Activated T-helper 2 cell treated with anti-CD3 and anti-CD28 coated beads, Interferon-gamma antibody, Interleukin-2, Interleukin-4, amounts not matched to agents 10 μg/mL and 5 μg/mL and 100 μg/mL, durations not matched to agents 14 hours and 24 hours and 36 hours (primary cell): ENCODE measurements around the gene SUPT20H. TPM values are rescaled to one million over a fixed set of nuclear protein-coding genes. Genes with fewer than 3 reads are reported as not detected.

ENCODE experiments used
- DNase-seq: peaks from one replicate; pipeline ENCODE4 v3.0.0; 2021; ENCODE audit warnings: low spot score
- H3K27ac Mint-ChIP-seq: one replicate; pipeline ENCODE4 v1.8.0; 2021; ENCODE audit warnings: mixed read lengths
- H3K27me3 Mint-ChIP-seq: one replicate; pipeline ENCODE4 v1.8.0; 2021; ENCODE audit warnings: low read depth, mixed read lengths
- H3K36me3 Mint-ChIP-seq: one replicate; pipeline ENCODE4 v1.8.0; 2021; ENCODE audit warnings: low read depth, mixed read lengths
- H3K4me1 Mint-ChIP-seq: one replicate; pipeline ENCODE4 v1.8.0; 2021; ENCODE audit warnings: low read depth, mixed read lengths
- H3K4me3 Mint-ChIP-seq: one replicate; pipeline ENCODE4 v1.8.0; 2021; ENCODE audit warnings: low read depth, mild to moderate bottlenecking, moderate library complexity, mixed read lengths
- H3K9me3 Mint-ChIP-seq: one replicate; pipeline ENCODE4 v1.8.0; 2021; ENCODE audit warnings: mixed read lengths
- intact Hi-C: fragments of 100-400 bp; cut with micrococcal nuclease; formaldehyde crosslinking; loops from one replicate; pipeline ENCODE4 v1.15.1; 2023
- total RNA-seq: library from RNA; stranded (reverse); gene quantifications from 2 replicates; pipeline ENCODE4 v1.2.3, GENCODE V29; 2022

Gene SUPT20H
- total RNA-seq, 1 donor from 2014 or later: 75.8 TPM

DNA sequence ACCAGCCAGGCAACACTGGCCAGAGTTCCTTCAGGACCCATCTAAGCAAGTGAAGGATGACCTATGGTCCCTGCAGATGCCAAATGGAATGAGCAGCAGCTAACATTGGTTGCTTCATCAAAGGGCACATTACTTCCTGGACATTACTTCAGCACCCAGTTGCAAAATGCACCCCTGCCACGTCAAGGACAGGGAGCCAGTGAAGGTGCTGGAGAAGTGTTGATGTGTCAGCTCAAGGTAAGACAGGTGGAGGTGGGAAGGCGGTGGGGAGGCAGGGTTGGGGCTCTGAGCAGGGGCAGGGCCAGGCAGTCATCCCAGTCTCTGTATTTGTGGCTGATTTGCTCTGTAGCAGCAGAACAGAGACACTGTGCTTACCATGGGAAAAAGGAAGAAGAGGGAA lies 31.4 kb upstream of the SUPT20H start:
- no peak overlapping the region for H3K27ac Mint-ChIP-seq
- intact Hi-C loops: no loop called here
- no peaks in the 10 kb centered on the region for H3K4me1 Mint-ChIP-seq
- H3K36me3 Mint-ChIP-seq: no peaks in the 10 kb centered on the region
- H3K9me3 Mint-ChIP-seq: no peaks in the 10 kb centered on the region
- H3K4me3 Mint-ChIP-seq: no peak overlapping the region
- peaks cover 3% of the 10 kb centered on the region for H3K27me3 Mint-ChIP-seq
- no peak for DNase-seq

DNA sequence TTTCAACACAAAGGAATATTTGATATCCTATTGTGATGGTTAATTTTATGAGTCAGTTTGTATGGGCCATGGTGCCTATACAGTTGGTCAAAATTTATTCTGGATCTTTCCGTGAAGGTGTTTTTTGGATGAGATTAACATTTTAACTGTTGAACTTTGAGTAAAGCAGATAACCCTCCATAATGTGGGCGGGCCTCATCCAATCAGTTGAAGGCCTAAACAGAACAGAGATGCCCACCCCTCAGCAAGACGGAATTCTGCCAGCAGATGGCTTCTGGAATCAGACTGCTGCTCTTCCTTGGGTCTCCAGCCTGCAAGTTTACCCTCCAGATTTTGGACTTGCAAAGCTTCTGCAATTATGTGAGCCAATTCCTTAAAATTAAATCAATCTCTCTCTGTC lies 30.0 kb upstream of the SUPT20H start:
- intact Hi-C loops: no loop called here
- Mint-ChIP-seq H3K27ac (no peak overlapping the region), H3K27me3 (peaks cover 3% of the 10 kb centered on the region), H3K4me3 (no peak overlapping the region), H3K4me1 (no peaks in the 10 kb centered on the region), H3K9me3 (no peaks in the 10 kb centered on the region), H3K36me3 (no peaks in the 10 kb centered on the region)
- no peak for DNase-seq

DNA sequence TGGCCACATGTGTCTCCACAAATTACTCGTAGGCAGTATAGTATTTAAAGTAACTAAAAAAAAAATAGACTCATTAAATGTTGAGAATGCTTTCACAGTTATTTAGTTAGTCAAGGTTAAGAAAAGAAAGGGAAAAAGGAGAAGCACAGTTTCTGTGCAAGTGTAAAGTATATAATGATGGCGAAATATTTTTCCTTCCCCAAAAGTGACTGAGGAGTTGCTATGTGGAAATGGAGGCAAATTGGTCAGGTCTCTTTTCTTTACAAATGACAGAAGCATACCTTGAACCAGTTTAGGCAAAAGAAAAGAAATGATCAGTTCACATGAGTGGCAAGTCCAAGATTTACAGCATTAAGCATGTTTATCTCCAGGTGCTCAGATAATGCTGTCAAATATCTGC lies 28.0 kb upstream of the SUPT20H start:
- Mint-ChIP-seq H3K4me3 (no peak overlapping the region), H3K27ac (no peak overlapping the region), H3K27me3 (peaks cover 5% of the 10 kb centered on the region), H3K9me3 (no peaks in the 10 kb centered on the region), H3K4me1 (no peaks in the 10 kb centered on the region), H3K36me3 (no peaks in the 10 kb centered on the region)
- DNase-seq: no peak
- intact Hi-C loops: no loop called here

DNA sequence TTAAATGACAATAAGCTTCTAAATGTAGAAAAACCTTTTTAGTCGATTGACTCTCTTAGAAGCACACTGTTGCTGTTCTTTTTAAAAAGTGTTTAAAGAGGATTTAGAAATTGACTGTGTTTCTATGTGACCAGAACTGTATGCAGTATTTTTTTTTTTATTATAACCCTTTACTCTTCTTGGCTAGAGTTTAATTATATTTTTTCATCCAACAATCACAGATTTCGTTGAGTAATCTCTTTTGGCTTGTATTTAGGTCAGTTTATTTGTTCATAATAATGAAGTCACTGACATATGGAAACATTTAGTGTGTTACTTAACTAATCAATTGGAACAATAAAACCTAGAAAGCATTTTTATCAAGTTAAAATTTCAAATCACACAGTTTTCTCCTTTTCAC lies 26.1 kb upstream of the SUPT20H start:
- intact Hi-C loops: no loop called here
- DNase-seq: no peak
- Mint-ChIP-seq H3K36me3 (no peaks in the 10 kb centered on the region), H3K27ac (no peak overlapping the region), H3K9me3 (no peaks in the 10 kb centered on the region), H3K27me3 (peaks cover 8% of the 10 kb centered on the region), H3K4me3 (no peak overlapping the region), H3K4me1 (no peaks in the 10 kb centered on the region)

DNA sequence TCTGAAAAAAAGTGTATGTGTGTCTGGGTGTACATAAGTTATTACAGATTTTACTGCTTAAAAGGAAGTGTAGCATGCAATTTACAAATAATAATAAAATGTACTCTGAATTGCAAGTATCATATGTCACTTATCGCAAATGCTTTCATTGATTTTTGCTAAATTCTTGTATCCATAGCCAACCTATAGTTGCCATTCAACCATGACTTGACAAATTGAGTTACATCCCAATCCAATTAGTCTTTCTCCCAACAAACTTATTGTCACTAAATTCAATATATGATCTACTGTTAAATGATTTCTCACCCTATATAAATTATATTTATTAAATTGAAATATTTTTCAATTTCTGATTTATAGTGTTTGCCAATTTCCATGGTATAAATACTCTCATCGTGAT lies 17.3 kb upstream of the SUPT20H start:
- H3K9me3 Mint-ChIP-seq: no peaks in the 10 kb centered on the region
- H3K4me3 Mint-ChIP-seq: no peak overlapping the region
- H3K27ac Mint-ChIP-seq: no peak overlapping the region
- peaks cover 6% of the 10 kb centered on the region for H3K27me3 Mint-ChIP-seq
- H3K36me3 Mint-ChIP-seq: no peaks in the 10 kb centered on the region
- H3K4me1 Mint-ChIP-seq: no peaks in the 10 kb centered on the region
- intact Hi-C loops: no loop called here
- DNase-seq: no peak

DNA sequence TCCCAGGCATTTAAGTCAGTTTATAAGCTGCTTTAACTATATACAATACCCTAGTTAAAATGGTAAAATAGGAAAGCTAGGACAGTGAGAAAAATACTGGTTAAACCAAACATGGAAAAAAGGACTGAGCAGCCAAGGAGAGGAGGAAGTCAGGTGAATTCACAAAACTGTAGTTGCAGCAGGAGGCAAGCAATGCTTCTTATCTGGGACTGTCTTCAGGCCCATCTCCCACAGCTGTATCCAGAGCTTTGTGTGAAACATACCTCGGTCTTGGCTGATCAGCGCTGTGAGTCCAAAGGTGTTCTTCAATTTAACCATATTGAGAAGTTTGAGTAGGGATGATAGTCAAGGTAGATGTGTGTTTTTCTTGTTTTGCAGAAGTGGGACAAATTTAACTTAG lies 15.7 kb upstream of the SUPT20H start:
- Mint-ChIP-seq H3K4me3 (no peak overlapping the region), H3K36me3 (no peaks in the 10 kb centered on the region), H3K4me1 (no peaks in the 10 kb centered on the region), H3K9me3 (no peaks in the 10 kb centered on the region), H3K27ac (no peak overlapping the region), H3K27me3 (peaks cover 3% of the 10 kb centered on the region)
- DNase-seq: no peak
- intact Hi-C loops: no loop called here

DNA sequence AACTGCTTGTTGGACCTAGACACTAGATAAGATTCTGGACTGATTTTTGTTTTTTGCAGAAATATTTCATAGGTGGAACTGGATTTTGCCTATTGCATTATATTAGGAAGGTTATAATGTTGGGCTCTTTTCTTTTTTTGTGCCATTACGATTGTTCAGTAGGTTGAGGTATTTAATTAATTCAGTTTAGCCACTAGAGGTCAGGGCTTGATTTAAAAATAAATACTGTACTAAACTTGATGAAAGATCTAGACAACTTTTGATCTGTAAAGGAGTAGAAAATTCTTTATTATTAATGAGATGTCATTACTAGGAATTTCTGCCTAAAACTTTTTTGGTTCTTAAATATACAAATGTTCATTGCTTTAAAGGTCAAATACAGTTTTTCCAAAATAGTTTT lies 15.2 kb upstream of the SUPT20H start:
- intact Hi-C loops: no loop called here
- no peak overlapping the region for H3K27ac Mint-ChIP-seq
- no peak for DNase-seq
- no peaks in the 10 kb centered on the region for H3K36me3 Mint-ChIP-seq
- no peak overlapping the region for H3K4me3 Mint-ChIP-seq
- no peaks in the 10 kb centered on the region for H3K4me1 Mint-ChIP-seq
- no peaks in the 10 kb centered on the region for H3K9me3 Mint-ChIP-seq
- peaks cover 3% of the 10 kb centered on the region for H3K27me3 Mint-ChIP-seq

DNA sequence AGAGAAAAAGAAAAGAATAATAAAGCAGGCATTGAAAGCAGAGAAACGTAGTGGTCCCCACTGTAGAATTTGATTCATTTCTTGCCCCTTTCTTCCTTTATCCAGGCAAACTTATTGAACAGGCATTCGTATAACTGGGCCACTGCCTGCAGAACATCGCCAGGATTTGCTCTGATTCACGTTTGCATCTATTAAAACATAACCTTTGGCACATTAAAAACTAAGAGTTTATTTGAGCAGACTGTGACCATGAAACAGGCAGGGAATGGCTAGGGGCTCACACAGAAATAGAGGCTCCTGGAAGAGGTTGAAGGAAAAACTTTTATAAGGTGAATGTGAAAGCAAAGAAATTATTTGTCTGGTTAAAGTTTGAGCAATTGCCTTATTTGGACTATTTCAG lies 12.5 kb upstream of the SUPT20H start:
- Mint-ChIP-seq H3K27ac (no peak overlapping the region), H3K4me3 (no peak overlapping the region), H3K36me3 (no peaks in the 10 kb centered on the region), H3K27me3 (peaks cover 3% of the 10 kb centered on the region), H3K9me3 (no peaks in the 10 kb centered on the region), H3K4me1 (no peaks in the 10 kb centered on the region)
- intact Hi-C loops: no loop called here
- no peak for DNase-seq

DNA sequence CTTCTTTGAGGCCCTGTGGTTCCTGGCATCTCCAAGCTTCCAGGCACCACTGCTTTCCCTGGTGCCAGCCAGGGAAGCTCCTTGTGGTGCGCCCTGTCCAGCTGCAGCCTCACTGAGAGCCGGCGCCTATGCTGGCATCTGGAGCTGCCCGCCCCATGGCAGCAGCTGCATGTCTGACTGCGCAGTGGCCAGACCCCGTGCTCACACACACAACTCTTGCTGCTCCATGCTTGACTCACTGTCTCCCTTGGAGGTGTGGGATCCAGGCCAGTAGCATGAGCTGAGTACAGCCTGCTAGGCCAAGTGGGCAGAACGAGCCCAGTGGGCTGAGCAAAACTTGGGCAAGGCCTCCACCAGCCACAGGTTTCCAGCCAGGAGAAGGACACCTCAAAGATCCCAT lies 11.5 kb upstream of the SUPT20H start:
- Mint-ChIP-seq H3K4me3 (no peak overlapping the region), H3K27me3 (peaks cover 3% of the 10 kb centered on the region), H3K9me3 (no peaks in the 10 kb centered on the region), H3K27ac (no peak overlapping the region), H3K36me3 (no peaks in the 10 kb centered on the region), H3K4me1 (no peaks in the 10 kb centered on the region)
- intact Hi-C loops: no loop called here
- no peak for DNase-seq

DNA sequence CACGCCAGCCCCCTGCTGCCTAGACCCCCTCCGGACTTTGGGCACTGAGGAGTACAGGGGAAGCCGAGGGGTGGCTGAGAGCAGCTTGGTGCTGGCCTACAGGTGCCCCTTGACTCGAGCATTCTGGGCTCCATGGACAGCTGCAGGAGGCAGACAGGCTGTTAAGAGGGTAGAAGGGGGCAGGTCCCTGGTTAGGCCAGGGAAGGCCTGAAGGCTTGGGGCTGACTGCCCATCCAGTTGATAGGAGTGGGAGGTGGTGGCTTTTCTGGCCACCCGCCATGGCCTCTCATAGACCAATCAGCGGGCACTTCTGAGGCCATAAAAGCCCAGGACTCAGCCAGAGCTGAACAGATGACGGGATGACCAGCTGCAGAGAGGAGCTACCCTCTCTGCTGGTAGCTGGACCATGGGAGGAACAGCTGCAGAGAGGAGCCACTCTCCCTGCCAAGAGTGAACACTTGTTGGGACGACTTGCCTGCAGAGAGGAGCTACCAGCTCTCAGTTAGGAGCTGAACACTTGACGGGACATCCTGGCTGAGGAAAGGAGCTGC lies 10.7 kb upstream of the SUPT20H start:
- no peaks in the 10 kb centered on the region for H3K36me3 Mint-ChIP-seq
- intact Hi-C loops: no loop called here
- DNase-seq: no peak
- H3K27me3 Mint-ChIP-seq: peaks cover 3% of the 10 kb centered on the region
- no peaks in the 10 kb centered on the region for H3K9me3 Mint-ChIP-seq
- no peaks in the 10 kb centered on the region for H3K4me1 Mint-ChIP-seq
- H3K27ac Mint-ChIP-seq: no peak overlapping the region
- H3K4me3 Mint-ChIP-seq: no peak overlapping the region

DNA sequence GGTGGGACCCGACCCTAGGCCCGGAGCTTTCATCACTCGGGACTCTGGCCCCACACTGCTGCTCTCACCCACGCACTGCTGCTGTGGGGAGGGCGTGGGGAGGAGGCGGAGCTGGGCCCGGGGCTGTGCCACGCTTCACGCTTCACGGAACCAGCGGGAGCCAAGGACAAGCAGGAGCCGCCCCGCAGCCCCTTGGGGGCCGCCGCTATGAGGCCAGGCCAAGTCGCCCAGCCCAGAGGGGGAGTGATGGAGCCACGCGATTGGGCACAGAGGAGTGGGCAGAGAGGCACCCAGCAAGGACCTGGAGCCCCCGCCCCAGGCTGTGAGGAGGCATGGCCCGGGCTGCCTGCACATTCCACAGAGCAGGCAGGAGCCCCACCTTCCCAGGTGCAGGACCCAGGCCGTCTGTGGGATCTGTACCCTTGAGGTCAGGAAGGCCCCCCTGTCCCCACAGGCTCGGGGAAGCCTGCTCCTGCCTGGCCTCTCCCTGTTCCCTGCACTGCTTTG lies 10.2 kb upstream of the SUPT20H start:
- intact Hi-C loops: no loop called here
- H3K27me3 Mint-ChIP-seq: peaks cover 4% of the 10 kb centered on the region
- H3K36me3 Mint-ChIP-seq: no peaks in the 10 kb centered on the region
- H3K27ac Mint-ChIP-seq: no peak overlapping the region
- H3K4me1 Mint-ChIP-seq: no peaks in the 10 kb centered on the region
- no peaks in the 10 kb centered on the region for H3K9me3 Mint-ChIP-seq
- no peak for DNase-seq
- H3K4me3 Mint-ChIP-seq: no peak overlapping the region

DNA sequence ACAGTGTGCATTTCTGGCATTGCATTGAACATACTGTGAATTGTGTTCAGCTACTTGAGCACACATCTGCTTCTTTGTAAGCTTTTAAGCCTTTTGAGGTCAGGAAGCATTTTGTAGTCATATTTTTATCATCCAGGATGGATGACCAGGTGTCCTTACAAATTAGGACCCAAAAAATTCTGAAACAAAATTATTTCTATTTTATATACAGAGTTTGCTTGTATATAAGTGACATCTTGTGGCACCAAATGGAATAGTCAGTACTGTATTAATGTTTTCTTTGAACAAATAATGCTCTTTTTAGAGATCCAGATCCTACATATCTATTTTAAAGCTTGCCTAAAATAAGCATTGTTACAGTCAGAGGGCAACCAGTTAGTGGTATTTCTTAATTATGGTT lies 9.5 kb upstream of the SUPT20H start:
- DNase-seq: no peak
- intact Hi-C loops: no loop called here
- Mint-ChIP-seq H3K27me3 (peaks cover 7% of the 10 kb centered on the region), H3K27ac (no peak overlapping the region), H3K9me3 (no peaks in the 10 kb centered on the region), H3K36me3 (no peaks in the 10 kb centered on the region), H3K4me3 (no peak overlapping the region), H3K4me1 (no peaks in the 10 kb centered on the region)

DNA sequence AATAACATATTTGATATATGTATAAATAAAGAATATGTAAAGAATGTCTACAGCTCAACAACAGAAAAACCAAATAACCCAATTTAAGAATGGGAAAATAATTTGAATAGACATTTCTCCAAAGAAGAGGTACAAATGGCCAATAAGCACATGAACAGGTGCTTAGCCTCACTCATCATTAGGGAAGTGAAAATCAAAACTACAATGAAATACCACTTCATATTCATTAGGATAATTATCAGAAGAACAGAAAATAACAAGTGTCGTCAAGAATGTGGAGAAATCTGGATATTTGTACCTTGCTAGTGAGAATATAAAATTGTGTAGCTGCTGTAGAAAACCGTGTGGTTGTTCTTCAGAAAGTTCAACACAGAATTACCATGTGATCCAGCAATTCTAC lies 8.4 kb upstream of the SUPT20H start:
- Mint-ChIP-seq H3K27ac (no peak overlapping the region), H3K4me3 (no peak overlapping the region), H3K4me1 (no peaks in the 10 kb centered on the region), H3K36me3 (no peaks in the 10 kb centered on the region), H3K9me3 (no peaks in the 10 kb centered on the region), H3K27me3 (peaks cover 6% of the 10 kb centered on the region)
- intact Hi-C loops: no loop called here
- no peak for DNase-seq

DNA sequence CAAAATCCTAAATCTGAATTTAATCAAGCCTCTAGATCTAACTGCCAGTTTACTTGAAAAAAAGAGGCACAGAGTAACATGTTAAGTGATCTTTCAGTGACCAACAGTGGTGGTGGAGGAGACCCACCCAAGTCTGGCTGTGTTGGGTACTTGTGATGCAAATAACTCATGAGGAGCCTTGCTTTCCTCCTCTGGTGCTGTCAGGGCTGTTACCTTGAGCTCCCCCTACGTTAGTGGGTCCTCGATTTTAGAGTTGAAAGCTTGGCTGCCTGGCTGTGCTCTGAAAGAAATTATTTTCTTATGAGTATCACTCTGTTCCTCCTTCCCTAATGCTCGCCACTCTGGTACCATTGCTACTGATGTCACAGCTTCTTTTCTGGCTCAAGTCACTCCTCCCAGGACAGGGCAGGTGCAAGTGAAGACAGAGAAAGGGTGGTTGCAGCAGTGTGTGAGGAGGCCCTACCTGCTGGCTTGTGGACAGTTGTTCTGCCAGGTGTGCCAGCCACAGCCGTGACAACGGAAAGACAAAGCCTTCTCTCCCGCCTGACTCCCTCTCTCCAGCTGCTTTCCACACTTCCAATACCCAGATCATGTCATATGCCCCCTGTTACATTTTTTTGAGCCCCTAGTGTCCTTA lies 6.5 kb upstream of the SUPT20H start:
- DNase-seq: no peak
- H3K9me3 Mint-ChIP-seq: no peaks in the 10 kb centered on the region
- peaks cover 3% of the 10 kb centered on the region for H3K4me1 Mint-ChIP-seq
- H3K27ac Mint-ChIP-seq: no peak overlapping the region
- no peak overlapping the region for H3K4me3 Mint-ChIP-seq
- H3K36me3 Mint-ChIP-seq: no peaks in the 10 kb centered on the region
- intact Hi-C loops: no loop called here
- peaks cover 11% of the 10 kb centered on the region for H3K27me3 Mint-ChIP-seq
